A549 (cell line): ENCODE measurements around the gene ATAD1.

Experiments
- BCL3 ChIP-seq: fragments of >200 bp; sonication (Bioruptor Twin); formaldehyde crosslinking; IDR thresholded peaks from 3 replicates; pipeline ENCODE4 v1.6.1; 2016
- CHD4 ChIP-seq: fragments of 200-600 bp; sonication (generic); IDR thresholded peaks from 2 replicates; pipeline ENCODE4 v1.6.1; 2016; ENCODE audit warnings: antibody characterized with exemption, mild to moderate bottlenecking, borderline replicate concordance
- CTCF ChIP-seq: fragments of >200 bp; sonication (Bioruptor Twin); formaldehyde crosslinking; IDR thresholded peaks from 3 replicates; pipeline ENCODE4 v1.5.1; 2016
- JUN ChIP-seq, 2 experiments: fragments of >200 bp; sonication (Bioruptor Twin); formaldehyde crosslinking; IDR thresholded peaks; 2 replicates in 1 of 2; 3 replicates in 1 of 2; pipeline ENCODE4 v1.6.1; 2016 to 2017
- POLR2A ChIP-seq: IDR thresholded peaks from 2 replicates; pipeline ENCODE4 v1.6.1; 2012; ENCODE audit warnings: mild to moderate bottlenecking, low read length

DNA sequence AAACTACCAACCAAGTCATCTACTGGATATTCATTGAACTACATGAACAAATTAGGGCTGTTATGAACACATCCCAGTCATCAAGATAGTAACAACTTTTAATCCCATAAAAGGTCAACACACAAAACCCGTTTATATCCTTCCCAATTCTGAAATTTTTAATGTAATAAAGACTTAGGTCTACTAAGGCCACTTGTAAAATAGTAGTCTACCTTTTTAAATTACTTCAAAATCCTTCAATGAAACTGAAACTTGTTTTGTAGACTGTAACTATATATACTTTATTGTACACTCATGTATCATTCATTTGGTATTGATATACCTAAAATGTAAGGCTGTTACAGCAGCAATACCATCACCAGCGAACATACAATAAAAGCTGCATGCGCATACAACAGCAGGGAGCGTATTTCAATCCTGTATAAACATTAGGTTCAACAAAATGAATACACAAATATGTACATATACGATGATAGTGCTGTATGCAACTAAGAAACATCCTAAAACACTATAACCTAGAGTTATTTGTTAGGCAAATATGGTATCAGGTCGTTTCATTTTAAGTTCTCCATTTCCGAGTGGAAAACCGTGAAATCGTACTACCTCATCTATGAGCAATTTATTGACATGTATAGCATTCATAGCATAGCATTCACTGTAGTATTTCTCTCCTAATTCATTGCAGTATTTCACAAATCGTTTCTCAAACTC lies 973 bp downstream of the ATAD1 start:
- TF ChIP-seq CTCF, result no peak
- no peak for TF ChIP-seq CHD4
- no peak for TF ChIP-seq POLR2A
- TF ChIP-seq JUN (IDR thresholded peaks at IDR 0.05), result no peak
- TF ChIP-seq BCL3, result no peak
